ENCODE data around the gene GTF2A1L.
"Not testable (repeated sequence)": the region's sequence is repeated elsewhere in the genome, so short reads cannot be mapped to it uniquely, and the experiment has no call there.

Gene GTF2A1L

DNA sequence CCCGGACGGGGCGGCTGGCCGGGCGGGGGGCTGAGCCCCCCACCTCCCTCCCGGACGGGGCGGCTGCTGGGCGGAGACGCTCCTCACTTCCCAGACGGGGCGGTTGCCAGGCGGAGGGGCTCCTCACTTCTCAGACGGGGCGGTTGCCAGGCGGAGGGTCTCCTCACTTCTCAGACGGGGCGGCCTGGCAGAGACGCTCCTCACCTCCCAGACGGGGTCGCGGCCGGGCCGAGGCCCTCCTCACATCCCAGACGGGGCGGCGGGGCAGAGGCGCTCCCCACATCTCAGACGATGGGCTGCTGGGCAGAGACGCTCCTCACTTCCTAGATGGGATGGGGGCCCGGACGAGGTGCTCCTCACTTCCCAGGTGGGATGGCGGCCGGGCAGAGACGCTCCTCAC lies 3.1 kb upstream of the GTF2A1L start:
- not testable (repeated sequence) for DNase-seq

DNA sequence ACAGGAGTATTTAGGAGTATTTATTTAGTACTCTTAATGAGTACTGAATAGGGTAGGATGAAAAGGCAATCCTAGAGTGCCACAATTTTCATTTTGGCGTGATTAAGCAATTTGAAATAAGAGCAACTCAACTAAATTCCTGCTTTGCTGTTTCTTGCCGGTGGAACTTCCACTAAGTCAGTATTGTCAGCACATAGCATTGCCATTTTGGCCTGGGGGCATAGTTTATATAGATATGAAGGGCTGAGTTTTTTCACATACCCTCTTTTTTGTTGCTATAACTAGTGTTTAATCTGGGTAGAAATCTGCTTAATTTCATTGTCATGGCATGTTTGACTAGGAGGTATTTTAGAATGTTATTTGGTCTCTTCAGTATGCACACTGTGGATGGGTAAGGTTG lies 1.9 kb downstream of the GTF2A1L start:
- DNase-seq = no peak

DNA sequence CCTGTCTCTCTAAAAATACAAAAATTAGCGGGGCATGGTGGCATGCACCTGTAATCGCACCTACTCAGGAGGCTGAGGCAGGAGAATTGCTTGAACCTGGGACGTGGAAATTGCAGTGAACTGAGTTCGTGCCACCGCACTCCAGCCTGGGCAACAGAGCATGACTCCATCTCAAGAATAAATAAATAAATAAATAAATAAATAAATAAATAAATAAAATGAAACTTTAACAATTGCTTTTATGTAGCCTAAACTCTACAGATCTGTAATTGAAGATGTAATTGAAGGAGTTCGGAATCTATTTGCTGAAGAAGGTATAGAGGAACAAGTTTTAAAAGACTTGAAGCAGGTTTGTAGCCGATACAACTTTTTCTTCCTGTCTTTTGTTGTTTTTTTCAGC lies 2.9 kb downstream of the GTF2A1L start:
- DNase-seq = no peak

DNA sequence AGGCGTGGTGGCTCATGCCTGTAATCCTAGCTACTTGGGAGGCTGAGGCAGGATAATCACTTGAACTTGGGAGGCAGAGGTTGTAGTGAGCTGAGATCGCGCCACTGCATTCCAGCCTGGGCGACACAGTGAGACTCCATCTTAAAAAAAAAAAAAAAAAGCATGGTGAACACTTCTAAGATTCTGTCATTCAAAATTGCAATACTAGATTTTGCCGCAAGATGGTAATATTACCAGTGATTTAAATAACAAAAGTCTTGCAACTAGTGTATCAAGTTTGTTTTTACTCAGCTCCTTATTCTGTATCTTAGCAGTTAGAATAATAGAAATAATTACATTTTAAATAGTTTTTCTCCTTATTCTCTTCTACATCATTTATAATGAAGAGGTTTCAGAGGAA lies 5.0 kb downstream of the GTF2A1L start:
- DNase-seq = not testable (repeated sequence)

DNA sequence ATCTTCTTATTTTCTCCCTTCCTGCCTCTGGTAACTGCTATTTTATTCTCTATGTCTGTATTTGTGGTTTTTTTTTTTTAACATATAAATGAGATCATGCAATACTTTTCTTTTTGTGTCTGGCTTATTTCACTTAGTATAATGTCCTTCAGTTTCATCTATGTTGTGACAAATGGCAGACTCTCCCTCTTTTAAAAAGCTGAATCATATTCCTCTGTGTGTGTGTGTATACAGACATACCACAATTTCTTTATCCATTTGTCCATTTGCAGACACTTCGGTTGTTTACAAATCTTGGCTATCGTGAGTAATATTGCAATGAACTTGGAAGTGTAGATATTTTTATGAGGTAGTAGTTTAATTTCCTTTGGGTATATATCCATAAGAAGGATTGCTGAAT lies 7.0 kb downstream of the GTF2A1L start:
- no peak for DNase-seq

DNA sequence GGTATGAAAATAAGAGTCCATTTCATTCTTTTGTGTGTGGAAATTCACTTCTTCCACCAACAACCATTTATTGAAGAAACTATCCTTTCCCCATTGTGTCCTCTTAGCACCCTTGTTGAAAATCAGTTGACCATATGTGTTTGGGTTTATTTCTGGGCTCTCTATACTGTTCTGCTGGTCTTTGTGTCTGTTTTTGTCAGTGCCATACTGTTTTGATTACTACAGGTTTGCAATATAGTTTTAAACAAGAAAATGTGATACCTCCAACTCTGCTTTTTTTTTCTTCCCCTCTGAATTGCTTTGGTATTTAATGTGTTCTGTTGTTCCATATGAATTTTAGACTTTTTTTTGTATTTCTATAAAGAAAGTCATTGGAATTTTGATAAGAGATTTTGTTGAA lies 8.4 kb downstream of the GTF2A1L start:
- no peak for DNase-seq

- DNase-seq = peak; percentile 59
These were observed 15.5 kb downstream of the GTF2A1L start for GRCh38 chr2:48633143-48633542.

DNA sequence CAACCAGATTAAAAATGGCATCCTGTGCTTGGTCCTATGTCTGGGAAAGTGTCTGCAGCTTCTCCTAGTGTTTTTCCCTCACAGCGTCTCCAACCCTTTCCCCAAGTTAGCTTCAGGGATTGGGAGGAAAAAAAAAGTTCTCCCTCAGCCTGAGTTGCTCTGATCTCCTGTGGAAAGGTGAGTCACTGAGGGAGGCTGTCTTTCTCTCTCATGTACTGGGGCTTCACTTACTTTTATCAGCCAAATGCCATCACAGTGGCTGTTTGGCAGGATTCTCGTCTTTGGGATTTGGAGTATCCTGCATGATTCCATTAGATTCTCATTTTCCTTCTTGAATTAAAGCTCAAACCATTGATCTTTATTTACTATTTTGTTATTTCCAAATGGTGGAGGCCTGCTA lies 18.1 kb downstream of the GTF2A1L start:
- DNase-seq = peak; percentile 62

DNA sequence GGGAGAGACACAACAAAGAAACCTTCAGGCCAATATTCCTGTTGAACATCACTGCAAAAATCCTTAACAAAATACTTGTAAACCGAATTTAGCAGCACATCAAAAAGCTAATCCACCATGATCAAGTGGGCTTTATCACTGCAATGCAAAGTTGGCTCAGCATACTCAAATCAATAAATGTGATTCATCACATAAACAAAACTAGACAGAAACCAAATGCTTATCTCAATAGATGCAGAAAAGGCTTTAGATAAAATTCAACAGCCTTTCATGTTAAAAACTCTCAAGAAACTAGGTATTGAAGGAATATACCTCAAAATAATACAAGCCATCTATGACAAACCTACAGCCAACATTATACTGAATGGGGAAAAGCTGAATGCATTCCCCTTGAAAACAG lies 20.6 kb downstream of the GTF2A1L start:
- no peak for DNase-seq

- no peak for DNase-seq
These were observed 33.6 kb downstream of the GTF2A1L start for GRCh38 chr2:48651158-48651790.

DNA sequence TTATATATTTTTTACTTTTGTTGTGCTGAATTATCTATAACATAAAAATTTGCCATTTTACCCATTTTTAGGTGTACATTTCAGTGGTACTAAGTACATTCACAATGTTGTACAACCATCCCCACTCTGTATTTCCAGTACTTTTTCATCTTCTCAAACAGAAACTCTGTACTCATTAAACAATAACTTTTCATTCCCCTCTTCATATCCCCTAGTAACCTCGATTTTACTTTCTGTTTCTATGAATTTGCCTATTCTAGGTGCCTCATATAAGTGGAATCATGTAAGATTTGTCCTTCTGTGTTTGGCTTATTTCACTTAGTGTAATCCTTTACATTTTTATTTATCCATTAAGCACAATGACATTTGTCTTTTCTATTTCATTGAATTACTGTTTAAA lies 51.3 kb downstream of the GTF2A1L start:
- no peak for DNase-seq

GRCh38 chr2:48673581-48673980 lies 55.9 kb downstream of the GTF2A1L start:
- no peak for DNase-seq

- no peak for DNase-seq
These were observed 57.3 kb downstream of the GTF2A1L start for GRCh38 chr2:48674933-48675332.

- DNase-seq = no peak
These were observed 59.8 kb downstream of the GTF2A1L start for GRCh38 chr2:48677450-48677849.

DNA sequence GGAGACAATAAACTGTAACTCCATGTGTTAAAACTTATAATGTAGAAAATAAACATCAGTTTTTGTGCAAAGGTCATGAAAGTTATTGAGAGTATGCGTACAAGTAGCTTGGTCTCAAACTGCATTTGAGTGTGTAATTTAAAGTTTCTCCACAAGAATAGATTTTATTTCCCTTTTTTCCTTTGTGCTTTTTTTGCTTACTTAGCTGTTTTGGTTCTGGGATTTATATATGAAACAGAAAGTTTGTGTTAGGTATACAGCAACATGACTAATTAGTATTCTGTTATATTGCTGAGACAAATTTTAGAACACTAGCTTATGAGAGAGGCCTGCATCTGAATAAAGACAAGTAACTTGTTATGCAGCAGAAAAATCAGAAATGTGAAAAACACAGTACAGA lies 67.5 kb downstream of the GTF2A1L start:
- no peak for DNase-seq

GRCh38 chr2:48691935-48692691 lies 74.5 kb downstream of the GTF2A1L start:
- no peak for DNase-seq

DNA sequence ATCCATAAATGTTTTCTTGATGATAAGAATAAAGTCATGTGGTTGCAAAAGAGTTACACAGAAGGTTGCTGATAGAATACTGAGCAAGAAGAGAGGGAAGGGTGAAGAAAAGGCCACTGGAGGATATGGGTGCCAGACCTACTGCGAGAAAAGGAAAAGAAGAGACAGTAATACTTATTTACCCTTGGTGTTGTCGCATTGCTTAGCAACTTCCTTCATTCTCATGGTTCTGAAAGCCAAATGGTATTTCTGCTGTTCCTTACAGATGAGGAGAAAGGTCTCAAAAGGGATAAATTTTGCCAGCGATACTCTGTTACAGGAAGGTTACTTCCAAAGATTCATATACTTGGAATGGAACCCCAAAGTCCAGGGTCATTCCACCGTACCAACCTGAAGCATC lies 75.4 kb downstream of the GTF2A1L start:
- DNase-seq = no peak

GRCh38 chr2:48693645-48694044 lies 76.0 kb downstream of the GTF2A1L start:
- no peak for DNase-seq

- DNase-seq = no peak
These were observed 76.5 kb downstream of the GTF2A1L start for GRCh38 chr2:48694149-48694548.

GRCh38 chr2:48695991-48696390 lies 78.3 kb downstream of the GTF2A1L start:
- DNase-seq = no peak

GRCh38 chr2:48696881-48697280 lies 79.2 kb downstream of the GTF2A1L start:
- DNase-seq = no peak

- DNase-seq = no peak
These were observed 81.8 kb downstream of the GTF2A1L start for GRCh38 chr2:48699348-48699930.

GRCh38 chr2:48703621-48704020 lies 86.0 kb downstream of the GTF2A1L start:
- DNase-seq = not testable (repeated sequence)

DNA sequence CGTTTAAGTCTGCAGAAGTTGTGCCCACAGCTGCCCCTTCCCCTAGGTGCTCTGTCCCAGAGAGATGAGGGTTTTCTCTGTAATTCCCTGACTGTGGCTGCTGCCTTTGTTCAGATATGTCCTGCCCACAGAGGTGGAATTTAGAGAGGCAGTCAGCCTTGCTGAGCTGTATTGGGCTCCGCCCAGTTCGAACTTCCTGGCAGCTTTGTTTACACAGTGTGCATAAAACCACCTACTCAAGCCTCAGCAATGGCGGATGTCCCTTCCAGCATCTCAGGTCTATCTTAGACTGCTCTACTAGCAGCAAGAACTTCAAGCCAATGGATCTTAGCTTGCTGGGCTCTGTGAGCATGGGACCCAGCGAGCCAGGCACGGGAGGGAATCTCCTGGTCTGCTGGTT lies 89.8 kb downstream of the GTF2A1L start:
- DNase-seq = no peak
